ENCODE results near the gene HIGD1A. TPM values are rescaled to one million over a fixed set of nuclear protein-coding genes. Genes with fewer than 3 reads are reported as not detected.
A peak's percentile ranks its signal among the peaks of the same experiment; 100 is the strongest.

The HIGD1A gene
- total RNA-seq, 1 experiment from 2014 or later = 32.2 TPM

GRCh38 chr3:42755681-42756578, 48.4 kb downstream of the HIGD1A start:
- DNase-seq (ENCODE audit: low spot score) = peak; percentile 17

GRCh38 chr3:42753757-42754156, 50.5 kb downstream of the HIGD1A start:
- no peak for DNase-seq (ENCODE audit: low spot score)

GRCh38 chr3:42752961-42753360, 51.3 kb downstream of the HIGD1A start:
- no peak for DNase-seq (ENCODE audit: low spot score)

- no peak for DNase-seq (ENCODE audit: low spot score)
These were observed 51.8 kb downstream of the HIGD1A start for GRCh38 chr3:42752441-42752840.

DNA sequence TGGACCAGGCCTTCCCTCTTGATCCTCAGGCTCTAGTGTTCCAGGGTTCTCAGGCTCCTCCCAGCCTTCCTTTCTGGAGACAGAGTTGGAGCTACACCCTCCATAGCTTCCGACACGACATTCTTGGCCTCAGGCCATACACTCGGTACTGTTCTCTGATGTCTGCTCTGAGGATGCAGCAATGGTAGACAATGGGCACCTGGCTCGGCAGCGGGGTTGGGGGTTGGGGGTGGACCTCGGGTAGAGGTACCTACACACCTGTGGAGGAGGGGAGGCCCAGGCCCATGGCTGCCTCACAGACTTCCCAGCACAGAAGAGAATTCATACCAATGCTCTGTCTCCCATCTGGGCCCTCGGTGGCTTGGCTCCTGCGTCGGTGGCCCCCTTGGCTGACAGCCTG, 52.7 kb downstream of the HIGD1A start:
- peak; percentile 34 for DNase-seq (ENCODE audit: low spot score)

DNA sequence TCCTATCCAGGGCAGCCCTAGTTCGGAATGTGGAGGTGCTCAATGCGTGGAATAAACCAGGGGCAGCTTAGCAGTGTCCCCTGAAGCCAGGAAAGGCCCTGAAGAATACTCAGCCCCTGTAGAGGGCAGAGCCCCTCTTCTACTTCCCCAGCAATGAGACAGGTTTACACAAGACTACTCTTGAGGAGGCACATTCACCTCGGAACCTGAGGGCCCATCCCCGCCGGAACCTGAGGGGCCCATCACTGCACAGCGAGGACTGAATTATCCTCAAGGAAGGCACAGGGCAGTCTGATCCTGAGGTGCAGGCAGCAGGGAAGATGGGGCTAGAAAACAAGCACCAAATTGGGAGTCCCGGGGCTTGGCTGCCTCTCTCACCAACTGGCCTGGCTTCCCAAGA, 53.5 kb downstream of the HIGD1A start:
- DNase-seq (ENCODE audit: low spot score) = no peak

- DNase-seq (ENCODE audit: low spot score) = peak; percentile 28
These were observed 54.5 kb downstream of the HIGD1A start for GRCh38 chr3:42749753-42750231.

DNA sequence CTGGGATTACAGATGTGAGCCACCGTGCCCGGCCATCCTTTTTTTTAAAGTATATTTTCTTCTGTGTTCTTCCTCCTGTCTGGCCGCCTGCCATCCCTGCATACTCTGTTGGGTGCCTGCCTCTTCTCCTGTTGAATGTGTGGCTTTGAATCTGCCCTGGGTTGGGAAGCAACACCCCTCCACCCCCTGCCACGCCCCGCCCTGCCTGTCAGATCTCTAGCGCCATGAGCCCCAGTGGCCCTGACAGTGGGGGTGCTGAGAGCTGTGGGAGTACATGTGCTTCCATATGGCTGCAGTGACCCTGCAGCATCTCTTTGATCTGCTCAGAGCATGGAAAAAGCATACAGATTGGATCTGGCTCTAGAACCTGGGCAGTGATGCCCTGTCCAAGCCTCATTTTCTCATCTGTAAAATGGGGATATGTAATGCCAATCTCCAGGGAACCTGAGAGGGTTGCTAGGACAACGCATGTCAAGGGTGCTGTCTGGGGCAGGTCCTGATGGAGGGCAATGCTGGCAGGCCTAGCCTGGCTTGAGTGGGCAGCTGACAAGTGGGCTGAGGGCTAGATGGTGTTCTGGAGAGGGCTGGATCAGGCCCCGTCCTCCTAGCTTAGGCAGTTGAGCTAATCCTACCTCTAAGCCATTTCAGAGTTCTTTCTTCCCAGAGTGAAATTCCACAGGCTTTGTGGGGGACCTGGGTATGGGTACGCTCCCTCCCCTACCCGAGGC, 55.1 kb downstream of the HIGD1A start:
- DNase-seq (ENCODE audit: low spot score) = no peak

DNA sequence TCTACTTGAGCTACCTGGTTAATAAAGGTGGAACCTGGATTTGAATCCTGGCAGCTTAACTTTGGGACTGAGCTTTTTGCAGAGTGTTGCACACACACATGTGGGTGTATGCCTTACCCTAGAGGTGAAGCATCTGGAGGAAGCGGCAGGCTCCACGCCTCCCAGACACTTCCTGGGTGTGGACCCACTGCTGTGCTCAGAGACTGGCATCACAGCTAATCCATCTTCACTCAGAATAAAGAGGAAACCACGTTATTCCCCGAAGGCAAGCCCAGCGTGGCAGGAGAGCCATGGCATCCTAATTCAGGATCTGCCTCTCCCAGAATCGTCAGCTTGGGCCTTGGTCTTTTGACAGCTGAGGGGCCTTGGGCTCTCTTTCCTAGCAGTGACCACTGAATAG, 56.7 kb downstream of the HIGD1A start:
- no peak for DNase-seq (ENCODE audit: low spot score)

DNA sequence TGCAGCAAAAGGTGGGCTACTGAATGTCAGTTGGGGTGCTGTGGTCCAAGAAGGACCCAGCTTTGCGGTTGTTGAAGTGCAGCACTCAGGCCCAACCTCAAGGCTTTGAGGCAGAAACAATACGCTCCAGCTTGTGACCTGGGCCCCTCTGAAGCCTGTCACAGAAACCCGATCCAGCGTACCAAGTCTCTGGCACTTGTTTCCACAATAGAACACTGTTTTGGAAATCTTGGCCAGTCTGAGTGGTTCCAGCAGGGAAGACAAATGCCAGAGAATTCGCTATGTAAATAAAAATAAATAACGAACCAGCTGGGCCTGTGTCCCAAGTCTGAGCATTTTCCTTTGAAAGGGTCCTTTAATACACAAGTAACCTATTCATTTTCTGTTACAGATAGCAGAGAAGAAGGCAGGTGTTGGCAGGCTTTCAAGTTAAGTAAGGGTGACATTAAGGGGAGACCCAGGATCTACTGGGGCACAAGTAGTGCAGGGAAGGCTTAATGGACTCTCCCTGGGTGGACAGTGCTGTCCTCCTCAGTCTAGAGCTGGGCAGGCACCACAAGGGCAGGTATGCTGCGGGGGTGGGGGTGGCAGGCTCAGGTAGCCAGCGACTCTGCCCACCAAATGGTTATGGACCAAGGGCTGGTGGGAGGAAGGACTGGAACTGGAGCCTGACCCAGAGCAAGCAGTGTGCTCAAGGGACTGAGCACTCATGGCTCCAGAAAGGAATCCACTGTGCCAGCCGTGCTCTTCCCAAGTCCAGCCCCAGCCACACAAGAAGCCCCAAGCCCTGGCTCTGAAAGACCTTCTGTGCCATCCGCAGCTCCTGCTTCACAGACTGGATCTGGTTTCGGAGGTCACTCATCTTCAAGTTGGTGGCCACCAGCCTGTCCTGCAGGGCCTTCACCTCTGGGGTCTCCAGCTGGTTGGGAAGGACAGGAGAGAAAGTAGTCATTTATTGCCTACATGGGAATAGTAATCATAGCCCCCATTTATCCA, 57.5 kb downstream of the HIGD1A start:
- no peak for DNase-seq (ENCODE audit: low spot score)

- no peak for DNase-seq (ENCODE audit: low spot score)
These were observed 58.4 kb downstream of the HIGD1A start for GRCh38 chr3:42745776-42746454.

- no peak for DNase-seq (ENCODE audit: low spot score)
These were observed 59.0 kb downstream of the HIGD1A start for GRCh38 chr3:42745291-42745745.

DNA sequence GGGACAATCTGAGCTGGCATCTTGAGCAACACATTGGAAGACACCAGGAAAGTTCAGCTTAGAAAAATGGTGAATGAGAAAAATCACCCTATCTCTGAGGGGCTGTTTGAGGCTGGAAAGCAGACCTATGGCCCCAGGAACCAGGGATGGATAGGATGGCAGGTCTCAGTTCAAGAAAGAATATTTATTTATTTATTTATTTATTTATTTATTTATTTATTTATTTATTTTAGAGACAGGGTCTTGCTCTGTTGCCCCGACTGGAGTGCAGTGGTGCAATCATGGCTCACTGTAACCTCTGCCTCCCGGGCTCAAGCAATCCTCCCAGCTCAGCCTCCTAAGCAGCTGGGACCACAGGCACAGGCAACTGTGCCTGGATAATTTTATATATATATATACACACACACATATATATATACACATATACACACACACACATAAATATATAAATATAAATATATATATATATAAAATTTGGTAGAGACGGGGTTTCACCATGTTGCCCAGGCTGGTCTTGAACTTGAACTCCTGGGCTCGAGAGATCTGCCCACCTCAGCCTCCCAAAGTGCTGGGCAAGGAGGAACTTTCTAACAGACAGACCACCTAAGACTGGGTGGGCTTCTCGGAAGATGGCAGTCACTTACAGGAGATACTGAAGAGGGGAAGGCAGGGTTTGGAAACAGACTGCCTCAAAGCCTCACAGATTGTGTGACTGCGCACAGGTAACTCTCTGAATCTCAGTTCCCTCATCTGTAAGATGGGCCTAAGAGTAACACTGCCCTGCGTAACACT, 60.9 kb downstream of the HIGD1A start:
- no peak for DNase-seq (ENCODE audit: low spot score)

GRCh38 chr3:42742688-42743087, 61.6 kb downstream of the HIGD1A start:
- no peak for DNase-seq (ENCODE audit: low spot score)

DNA sequence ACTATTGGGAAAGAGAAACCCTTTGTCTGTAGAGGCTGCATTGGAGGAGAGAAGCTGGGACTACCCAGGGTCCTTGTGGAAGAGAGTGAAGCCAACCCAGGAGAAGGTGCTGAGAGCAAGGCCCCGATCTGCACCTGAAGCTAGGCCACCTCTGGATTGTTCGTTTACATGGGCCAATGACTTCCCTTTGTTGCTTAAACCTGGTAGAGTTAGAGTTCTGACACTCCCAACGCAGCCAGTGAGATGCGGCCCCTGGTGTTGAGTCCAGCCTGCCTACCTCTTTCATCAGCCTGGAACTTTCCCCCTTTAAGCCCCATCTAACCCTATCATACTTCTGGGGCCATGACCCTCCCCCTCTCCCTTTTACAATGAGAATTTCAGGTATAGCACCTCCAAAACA, 62.0 kb downstream of the HIGD1A start:
- DNase-seq (ENCODE audit: low spot score) = no peak

DNA sequence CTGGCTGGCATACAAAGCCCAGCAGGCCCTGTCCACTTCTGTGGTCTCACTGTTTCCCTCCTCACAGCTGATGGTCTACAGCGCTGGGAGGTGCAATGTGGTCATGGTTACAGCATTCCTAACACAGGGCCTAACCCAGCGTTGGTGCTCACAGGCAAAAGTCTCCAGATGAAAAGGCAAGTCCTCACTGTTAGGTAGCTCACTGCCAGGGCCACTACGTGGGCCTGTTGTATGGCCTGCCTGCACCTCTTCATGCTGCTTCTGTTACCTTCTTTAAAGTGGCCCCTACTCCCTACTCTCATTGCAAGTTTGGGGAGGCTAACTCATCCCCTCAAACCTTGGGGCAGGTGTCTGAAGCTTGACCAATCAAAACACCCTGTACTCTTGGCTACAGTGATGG, 62.5 kb downstream of the HIGD1A start:
- no peak for DNase-seq (ENCODE audit: low spot score)

DNA sequence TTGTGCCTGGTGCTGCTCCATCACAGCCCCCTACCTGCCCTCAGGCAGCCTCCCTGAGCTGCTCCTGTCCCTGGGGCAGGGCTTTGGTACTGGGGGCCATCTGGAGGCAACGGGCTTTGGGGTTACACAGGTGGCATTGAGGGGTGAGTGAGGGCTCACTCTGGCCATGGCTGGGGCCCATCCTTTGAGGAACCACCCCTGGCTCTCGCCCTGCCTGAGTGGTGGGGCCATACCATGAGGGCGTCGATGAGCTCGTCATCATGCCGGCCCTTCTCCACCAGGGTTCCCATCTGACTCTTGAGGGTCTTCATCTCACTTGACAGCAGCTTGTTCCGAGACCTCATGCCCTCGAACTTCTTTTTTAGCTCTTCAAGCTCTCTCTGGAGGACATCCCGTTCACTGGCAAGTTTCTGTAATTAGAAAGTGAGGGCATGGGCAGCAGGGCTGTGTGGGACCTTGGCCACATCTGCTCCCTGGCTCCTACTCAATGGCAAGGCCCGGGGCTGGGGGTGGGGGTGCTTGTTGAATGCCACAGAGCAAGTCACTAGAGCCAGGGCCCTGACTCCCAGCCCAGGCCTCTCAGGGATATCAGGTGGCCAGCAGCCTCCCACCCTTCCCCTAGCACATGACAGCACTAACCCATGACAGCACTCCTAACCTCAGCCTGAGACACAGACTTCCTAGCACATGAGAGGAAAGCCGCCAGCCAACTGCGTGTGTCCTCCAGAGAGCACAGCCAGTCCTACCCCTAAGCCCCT, 64.7 kb downstream of the HIGD1A start:
- no peak for DNase-seq (ENCODE audit: low spot score)

GRCh38 chr3:42736531-42736930, 67.8 kb downstream of the HIGD1A start:
- no peak for DNase-seq (ENCODE audit: low spot score)

GRCh38 chr3:42736081-42736480, 68.2 kb downstream of the HIGD1A start:
- no peak for DNase-seq (ENCODE audit: low spot score)

Measured in HT-29 (cell line).